GM21360 (cell line): Measurements from ENCODE around the gene CLSTN3.
"Not testable (repeated sequence)": the region's sequence is repeated elsewhere in the genome, so short reads cannot be mapped to it uniquely, and the experiment has no call there.

Experiments
- ATAC-seq: cut with Tn5 transposase; IDR thresholded peaks from one replicate; pipeline ENCODE4 v1.9.1; 2021; ENCODE audit warnings: mild to moderate bottlenecking, moderate library complexity; ENCODE audit not compliant: unreplicated experiment

CLSTN3 gene

GRCh38 chr12:7103837-7104584 is 26.2 kb upstream of the CLSTN3 start:
- no peak for ATAC-seq

- ATAC-seq, result no peak
Measured at GRCh38 chr12:7106082-7106481, 24.1 kb upstream of the CLSTN3 start.

GRCh38 chr12:7107181-7107580 is 23.0 kb upstream of the CLSTN3 start:
- ATAC-seq, result not testable (repeated sequence)

- no peak for ATAC-seq
Measured at GRCh38 chr12:7107636-7108002, 22.6 kb upstream of the CLSTN3 start.

GRCh38 chr12:7108003-7108795 is 22.0 kb upstream of the CLSTN3 start:
- peak; percentile 72 for ATAC-seq

GRCh38 chr12:7108796-7109571 is 21.2 kb upstream of the CLSTN3 start, which contains the start of gene C1RL:
Gene C1RL, minus strand, starts transcription at chr12:7109214. Its CDS starts 34 bp downstream, at chr12:7109180.
- no peak for ATAC-seq

GRCh38 chr12:7109572-7109920 is 20.6 kb upstream of the CLSTN3 start:
- no peak for ATAC-seq

- no peak for ATAC-seq
Measured at GRCh38 chr12:7110661-7111060, 19.5 kb upstream of the CLSTN3 start.

- ATAC-seq, result no peak
Measured at GRCh38 chr12:7112041-7112440, 18.1 kb upstream of the CLSTN3 start.

GRCh38 chr12:7113389-7113871 is 16.7 kb upstream of the CLSTN3 start:
- ATAC-seq, result no peak

- ATAC-seq, result no peak
Measured at GRCh38 chr12:7114008-7114407, 16.2 kb upstream of the CLSTN3 start.

- ATAC-seq, result no peak
Measured at GRCh38 chr12:7114851-7115250, 15.3 kb upstream of the CLSTN3 start.

GRCh38 chr12:7116196-7116595 is 14.0 kb upstream of the CLSTN3 start:
- no peak for ATAC-seq

- ATAC-seq, result no peak
Measured at GRCh38 chr12:7116916-7117315, 13.3 kb upstream of the CLSTN3 start.

GRCh38 chr12:7117670-7118069 is 12.5 kb upstream of the CLSTN3 start:
- ATAC-seq, result no peak

GRCh38 chr12:7118881-7119280 is 11.3 kb upstream of the CLSTN3 start:
- no peak for ATAC-seq

- ATAC-seq, result no peak
Measured at GRCh38 chr12:7120166-7120565, 10.0 kb upstream of the CLSTN3 start.

- no peak for ATAC-seq
Measured at GRCh38 chr12:7121324-7121723, 8.8 kb upstream of the CLSTN3 start.

- no peak for ATAC-seq
Measured at GRCh38 chr12:7122811-7123769, 7.1 kb upstream of the CLSTN3 start.

GRCh38 chr12:7123806-7124522 is 6.2 kb upstream of the CLSTN3 start:
- no peak for ATAC-seq
